ENCODE measurements around the gene INAFM2.

DNA sequence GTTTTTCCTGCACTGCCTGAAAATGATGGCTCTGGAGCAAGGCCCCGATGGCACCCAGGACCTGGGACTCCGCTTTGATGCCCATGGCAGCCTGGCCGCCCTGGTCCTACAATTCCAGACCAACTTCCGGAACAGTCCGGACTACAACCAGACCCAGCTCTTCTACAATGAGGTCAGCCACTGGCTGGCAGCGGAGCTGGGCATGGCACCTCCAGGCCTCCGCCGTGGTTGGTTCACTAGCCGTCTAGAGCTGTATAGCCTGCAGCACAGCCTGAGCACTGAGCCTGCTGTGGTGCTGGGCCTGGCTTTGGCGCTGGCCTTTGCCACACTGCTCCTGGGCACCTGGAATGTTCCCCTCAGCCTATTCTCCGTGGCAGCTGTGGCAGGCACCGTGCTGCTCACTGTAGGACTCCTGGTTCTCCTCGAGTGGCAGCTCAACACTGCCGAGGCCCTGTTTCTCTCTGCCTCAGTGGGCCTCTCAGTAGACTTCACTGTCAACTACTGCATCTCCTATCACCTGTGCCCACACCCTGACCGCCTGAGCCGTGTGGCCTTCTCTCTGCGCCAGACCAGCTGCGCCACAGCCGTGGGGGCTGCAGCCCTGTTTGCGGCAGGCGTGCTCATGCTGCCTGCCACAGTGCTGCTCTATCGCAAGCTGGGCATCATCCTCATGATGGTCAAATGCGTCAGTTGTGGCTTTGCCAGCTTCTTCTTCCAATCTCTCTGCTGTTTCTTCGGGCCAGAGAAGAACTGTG is 45.4 kb downstream of the INAFM2 start:
- TF ChIP-seq POLR2A (IDR thresholded peaks at IDR 0.05) (no peak), POLR2AphosphoS5 (IDR thresholded peaks at IDR 0.05) (no peak)
- TF ChIP-seq, protein P1, sequence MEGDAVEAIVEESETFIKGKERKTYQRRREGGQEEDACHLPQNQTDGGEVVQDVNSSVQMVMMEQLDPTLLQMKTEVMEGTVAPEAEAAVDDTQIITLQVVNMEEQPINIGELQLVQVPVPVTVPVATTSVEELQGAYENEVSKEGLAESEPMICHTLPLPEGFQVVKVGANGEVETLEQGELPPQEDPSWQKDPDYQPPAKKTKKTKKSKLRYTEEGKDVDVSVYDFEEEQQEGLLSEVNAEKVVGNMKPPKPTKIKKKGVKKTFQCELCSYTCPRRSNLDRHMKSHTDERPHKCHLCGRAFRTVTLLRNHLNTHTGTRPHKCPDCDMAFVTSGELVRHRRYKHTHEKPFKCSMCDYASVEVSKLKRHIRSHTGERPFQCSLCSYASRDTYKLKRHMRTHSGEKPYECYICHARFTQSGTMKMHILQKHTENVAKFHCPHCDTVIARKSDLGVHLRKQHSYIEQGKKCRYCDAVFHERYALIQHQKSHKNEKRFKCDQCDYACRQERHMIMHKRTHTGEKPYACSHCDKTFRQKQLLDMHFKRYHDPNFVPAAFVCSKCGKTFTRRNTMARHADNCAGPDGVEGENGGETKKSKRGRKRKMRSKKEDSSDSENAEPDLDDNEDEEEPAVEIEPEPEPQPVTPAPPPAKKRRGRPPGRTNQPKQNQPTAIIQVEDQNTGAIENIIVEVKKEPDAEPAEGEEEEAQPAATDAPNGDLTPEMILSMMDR (IDR thresholded peaks at IDR 0.05 in 8 of 11, conservative IDR thresholded peaks at IDR 0.05 in 3 of 11) = no peak
